ENCODE results near the gene LCMT1. TPM values are rescaled to one million over a fixed set of nuclear protein-coding genes. Genes with fewer than 3 reads are reported as not detected.

Gene LCMT1
- polyA plus RNA-seq, 3 donors, result 27.2 to 34.2 (median 33.1) TPM

DNA sequence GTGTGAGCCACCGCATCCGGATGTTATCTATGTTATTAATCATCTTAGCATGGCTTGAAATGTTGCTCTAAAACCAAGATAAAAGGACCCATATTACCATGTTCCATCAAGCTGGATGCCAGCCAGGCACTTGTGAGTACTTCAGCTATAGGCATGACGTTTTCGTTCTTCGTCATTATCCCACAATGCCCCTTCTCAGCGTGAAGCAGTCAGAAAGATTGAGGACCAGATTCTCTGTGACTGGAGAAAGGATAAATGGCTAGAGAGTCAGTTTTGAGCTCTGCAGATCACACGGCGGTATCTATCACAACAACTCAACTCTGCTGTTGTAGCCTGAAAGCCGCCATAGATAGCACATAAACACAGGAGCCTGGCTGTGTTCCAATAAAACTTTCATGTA lies 29.8 kb upstream of the LCMT1 start:
- Mint-ChIP-seq H3K36me3 (no peaks in the 10 kb centered on the region), H3K27ac (no peak overlapping the region), H3K9me3 (peaks cover 0 to 7% (median 3%) of the 10 kb centered on the region in 7 donors), H3K27me3 (ENCODE audit: low read depth in 3 of 3) (no peaks in the 10 kb centered on the region), H3K4me3 (no peak overlapping the region), H3K4me1 (no peaks in the 10 kb centered on the region)
- H2AFZ ChIP-seq (ENCODE audit: insufficient read depth, low read depth, low read length, poor library complexity, severe bottlenecking), result no peak overlapping the region
- intact Hi-C loops (cut with micrococcal nuclease), result no loop called here
- no peak overlapping the region for H3K4me3 ChIP-seq (replicated peaks in 1 of 3; ENCODE audit: low read depth in 2 of 3, low read length in 3 of 3)
- no peaks in the 10 kb centered on the region for H3K36me3 ChIP-seq (replicated peaks in 1 of 2; ENCODE audit: control insufficient read depth in 1 of 2, insufficient read depth in 2 of 2, low read length in 2 of 2)
- no peaks in the 10 kb centered on the region for H4K20me1 ChIP-seq (ENCODE audit: insufficient read depth, low read length)
- no peak overlapping the region for H3K27ac ChIP-seq (ENCODE audit: low read depth in 1 of 2, low read length in 2 of 2)
- TF ChIP-seq, protein P1, sequence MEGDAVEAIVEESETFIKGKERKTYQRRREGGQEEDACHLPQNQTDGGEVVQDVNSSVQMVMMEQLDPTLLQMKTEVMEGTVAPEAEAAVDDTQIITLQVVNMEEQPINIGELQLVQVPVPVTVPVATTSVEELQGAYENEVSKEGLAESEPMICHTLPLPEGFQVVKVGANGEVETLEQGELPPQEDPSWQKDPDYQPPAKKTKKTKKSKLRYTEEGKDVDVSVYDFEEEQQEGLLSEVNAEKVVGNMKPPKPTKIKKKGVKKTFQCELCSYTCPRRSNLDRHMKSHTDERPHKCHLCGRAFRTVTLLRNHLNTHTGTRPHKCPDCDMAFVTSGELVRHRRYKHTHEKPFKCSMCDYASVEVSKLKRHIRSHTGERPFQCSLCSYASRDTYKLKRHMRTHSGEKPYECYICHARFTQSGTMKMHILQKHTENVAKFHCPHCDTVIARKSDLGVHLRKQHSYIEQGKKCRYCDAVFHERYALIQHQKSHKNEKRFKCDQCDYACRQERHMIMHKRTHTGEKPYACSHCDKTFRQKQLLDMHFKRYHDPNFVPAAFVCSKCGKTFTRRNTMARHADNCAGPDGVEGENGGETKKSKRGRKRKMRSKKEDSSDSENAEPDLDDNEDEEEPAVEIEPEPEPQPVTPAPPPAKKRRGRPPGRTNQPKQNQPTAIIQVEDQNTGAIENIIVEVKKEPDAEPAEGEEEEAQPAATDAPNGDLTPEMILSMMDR (IDR thresholded peaks at IDR 0.05), result no peak
- 100% methylated on average over 5 of the region's 9 CpGs for WGBS (ENCODE audit: insufficient coverage)
- H3K9me3 ChIP-seq (replicated peaks in 1 of 2; ENCODE audit: control insufficient read depth in 1 of 2, insufficient read depth in 1 of 2, low read length in 2 of 2), result no peaks in the 10 kb centered on the region
- H3K4me2 ChIP-seq (replicated peaks; ENCODE audit: extremely low read depth, low read length, poor library complexity, severe bottlenecking), result no peak overlapping the region
- no peaks in the 10 kb centered on the region for H3K27me3 ChIP-seq (ENCODE audit: control insufficient read depth in 2 of 2, insufficient read depth in 2 of 2, low read length in 2 of 2)
- no peaks in the 10 kb centered on the region for H3K4me1 ChIP-seq (ENCODE audit: control insufficient read depth in 1 of 2, insufficient read depth in 2 of 2, low read length in 2 of 2)
- H3K9ac ChIP-seq (ENCODE audit: insufficient read depth, low read length, poor library complexity, severe bottlenecking), result no peak overlapping the region
- H3K79me2 ChIP-seq (ENCODE audit: insufficient read depth, low read length), result no peaks in the 10 kb centered on the region
- no peak for DNase-seq

DNA sequence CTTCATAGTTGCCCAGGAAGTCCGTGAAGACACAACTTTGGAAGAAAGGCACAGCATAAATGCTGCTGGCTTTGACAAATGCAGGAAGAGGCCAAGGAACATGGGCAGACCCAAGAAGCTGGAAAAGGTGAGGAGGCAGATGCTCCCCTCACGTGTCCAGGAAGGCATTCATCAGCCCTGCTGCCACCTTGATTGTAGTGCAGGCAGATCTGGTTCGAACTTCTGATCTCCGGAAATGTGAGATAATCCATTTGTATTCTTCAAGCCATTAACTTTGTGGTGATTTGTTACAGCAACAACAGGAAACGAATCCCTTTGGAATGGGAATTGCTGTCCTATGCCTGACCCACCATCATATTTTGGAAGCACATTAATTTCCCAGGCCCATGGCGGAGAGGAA lies 28.5 kb upstream of the LCMT1 start:
- TF ChIP-seq, protein P1 (IDR thresholded peaks at IDR 0.05), result no peak
- H3K4me2 ChIP-seq (replicated peaks; ENCODE audit: extremely low read depth, low read length, poor library complexity, severe bottlenecking), result no peak overlapping the region
- H3K9me3 ChIP-seq (replicated peaks in 1 of 2; ENCODE audit: control insufficient read depth in 1 of 2, insufficient read depth in 1 of 2, low read length in 2 of 2), result no peaks in the 10 kb centered on the region
- WGBS (ENCODE audit: insufficient coverage), result 89% methylated on average over 6 of the region's 6 CpGs
- H3K4me3 ChIP-seq (replicated peaks in 1 of 3; ENCODE audit: low read depth in 2 of 3, low read length in 3 of 3), result no peak overlapping the region
- no peaks in the 10 kb centered on the region for H3K4me1 ChIP-seq (ENCODE audit: control insufficient read depth in 1 of 2, insufficient read depth in 2 of 2, low read length in 2 of 2)
- H3K27me3 ChIP-seq (ENCODE audit: control insufficient read depth in 2 of 2, insufficient read depth in 2 of 2, low read length in 2 of 2), result no peaks in the 10 kb centered on the region
- no peak overlapping the region for H2AFZ ChIP-seq (ENCODE audit: insufficient read depth, low read depth, low read length, poor library complexity, severe bottlenecking)
- no peaks in the 10 kb centered on the region for H3K27me3 Mint-ChIP-seq (ENCODE audit: low read depth in 3 of 3)
- H3K4me3 Mint-ChIP-seq, result no peak overlapping the region
- H3K27ac Mint-ChIP-seq, result no peak overlapping the region
- no peaks in the 10 kb centered on the region for H3K36me3 ChIP-seq (replicated peaks in 1 of 2; ENCODE audit: control insufficient read depth in 1 of 2, insufficient read depth in 2 of 2, low read length in 2 of 2)
- H4K20me1 ChIP-seq (ENCODE audit: insufficient read depth, low read length), result no peaks in the 10 kb centered on the region
- no peaks in the 10 kb centered on the region for H3K36me3 Mint-ChIP-seq
- no peak overlapping the region for H3K27ac ChIP-seq (ENCODE audit: low read depth in 1 of 2, low read length in 2 of 2)
- intact Hi-C loops (cut with micrococcal nuclease), result no loop called here
- H3K4me1 Mint-ChIP-seq, result no peaks in the 10 kb centered on the region
- peaks cover 0 to 3% (median 0%) of the 10 kb centered on the region in 7 donors for H3K9me3 Mint-ChIP-seq
- no peak for DNase-seq
- no peaks in the 10 kb centered on the region for H3K79me2 ChIP-seq (ENCODE audit: insufficient read depth, low read length)
- H3K9ac ChIP-seq (ENCODE audit: insufficient read depth, low read length, poor library complexity, severe bottlenecking), result no peak overlapping the region

Measured in CD14-positive monocyte (primary cell).